HepG2 (cell line): Measurements from ENCODE around the gene CKM. TPM values are rescaled to one million over a fixed set of nuclear protein-coding genes. Genes with fewer than 3 reads are reported as not detected.

Experiments used
- ATAC-seq: fragments of 200-7000 bp; cut with Tn5 transposase; 3 replicates; pipeline ENCODE4 v1.9.1; 2020; ENCODE audit warnings: mild to moderate bottlenecking, moderate library complexity
- BruUV-seq: library from RNA; stranded (reverse); fragments of 400-500 nt; replicated peaks from 2 replicates; lab custom pipeline; 2021; lab: Mats Ljungman, UMichigan
- CTCF ChIA-PET: fragments of 300-600 bp; formaldehyde crosslinking; extraction: SDS; loops from one replicate; lab custom pipeline; 2021; ENCODE audit warnings: low total read pairs, inconsistent platforms, low intra/inter-chr PET ratio; lab: Yijun Ruan, JAX
- POLR2A ChIA-PET: fragments of 350-600 bp; sonication (Branson Sonifier 250); formaldehyde crosslinking; loops from one replicate; lab custom pipeline; 2020; ENCODE audit warnings: antibody characterized with exemption, inconsistent platforms; lab: Yijun Ruan, JAX
- DNase-seq: peaks from one replicate; pipeline ENCODE4 v3.0.0-alpha.2; 2015; ENCODE audit warnings: low spot score
- FAIRE-seq: peaks from 3 replicates; lab custom pipeline; 2011; peaks lifted over from hg19 to GRCh38; lab: Jason Lieb, UNC
- H2AFZ ChIP-seq: one replicate; pipeline ENCODE4 v1.6.1; 2011; ENCODE audit warnings: low read length, inconsistent platforms
- H3K27ac ChIP-seq: fragments of 300-600 bp; 3 replicates; pipeline ENCODE4 v1.8.0; 2011; ENCODE audit warnings: mixed run types, mild to moderate bottlenecking, mixed read lengths, low read length, inconsistent platforms; ENCODE audit not compliant: insufficient read depth; ENCODE audit errors: extremely low read length
- H3K27me3 ChIP-seq, 2 experiments: fragments of 200-600 bp in 1 of 2; 2 replicates in 1 of 2; 3 replicates in 1 of 2; pipeline versions ENCODE4 v1.6.0 to v1.8.0; 2011; ENCODE audit warnings: low read length in 2 of 2, mild to moderate bottlenecking in 2 of 2, moderate library complexity in 2 of 2, inconsistent platforms in 1 of 2; ENCODE audit not compliant: insufficient read depth in 2 of 2, control insufficient read depth in 1 of 2
- H3K36me3 ChIP-seq, 2 experiments: fragments of 200-600 bp in 1 of 2; replicated peaks in 1 of 2; 2 replicates in 1 of 2; 3 replicates in 1 of 2; pipeline versions ENCODE4 v1.5.1 to v1.8.0; 2011; ENCODE audit warnings: low read length in 2 of 2, inconsistent platforms in 1 of 2; ENCODE audit not compliant: insufficient read depth in 2 of 2, control insufficient read depth in 1 of 2
- H3K4me1 ChIP-seq: 2 replicates; pipeline ENCODE4 v1.5.1; 2012; ENCODE audit warnings: low read length, inconsistent platforms; ENCODE audit not compliant: insufficient read depth
- H3K4me2 ChIP-seq: 2 replicates; pipeline ENCODE4 v1.6.0; 2011; ENCODE audit warnings: low read depth, low read length, inconsistent platforms
- H3K4me3 ChIP-seq, 3 experiments: fragments of 200-600 bp in 1 of 3; sonication (generic), shearing (Covaris generic) in 1 of 3; replicated peaks in 1 of 3; 2 replicates each; pipeline ENCODE4 v1.5.1; 2011 to 2016; ENCODE audit warnings: low read length in 3 of 3, inconsistent platforms in 2 of 3, low read depth in 2 of 3, mild to moderate bottlenecking in 2 of 3, control low read depth in 1 of 3, mixed read lengths in 1 of 3; ENCODE audit not compliant: insufficient read depth in 1 of 3
- H3K79me2 ChIP-seq: one replicate; pipeline ENCODE4 v1.6.1; 2011; ENCODE audit warnings: low read length, inconsistent platforms; ENCODE audit not compliant: insufficient read depth
- H3K9ac ChIP-seq: 2 replicates; pipeline ENCODE4 v1.6.0; 2011; ENCODE audit warnings: mild to moderate bottlenecking, low read depth, low read length, inconsistent platforms; ENCODE audit not compliant: insufficient read depth
- H3K9me3 ChIP-seq: 2 replicates; pipeline ENCODE4 v1.5.1; 2012; ENCODE audit warnings: mild to moderate bottlenecking, low read length
- H4K20me1 ChIP-seq: 2 replicates; pipeline ENCODE4 v1.6.0; 2011; ENCODE audit warnings: inconsistent platforms, mild to moderate bottlenecking, low read length, moderate library complexity; ENCODE audit not compliant: insufficient read depth
- AGO2 ChIP-seq: fragments of 200-400 bp; formaldehyde crosslinking; optimal IDR thresholded peaks from 2 replicates; pipeline ENCODE3; 2017; ENCODE audit warnings: mild to moderate bottlenecking, low read depth, low read length, moderate library complexity
- RCOR2 ChIP-seq: IDR thresholded peaks from 2 replicates; pipeline ENCODE4 v1.6.1; 2016; ENCODE audit warnings: missing biosample characterization, missing genetic modification reagents
- ZNF776 ChIP-seq: sonication (generic); formaldehyde crosslinking; IDR thresholded peaks from 2 replicates; pipeline ENCODE4 v1.4.0; 2020; ENCODE audit warnings: mild to moderate bottlenecking, missing genetic modification reagents
- WGBS: methylation state at CpG from one replicate; pipeline ENCODE4 v1.1.6; 2017; ENCODE audit warnings: low lambda C conversion rate; 5-methylcytosine and 5-hydroxymethylcytosine counted together
- in situ Hi-C: cut with HindIII; loops from 2 replicates; pipeline ENCODE4 v1.10.0; 2017; ENCODE audit warnings: low pct_unique_long_range_greater_than_20kb; ENCODE audit not compliant: extremely low pct_ligation_motif_present
- intact Hi-C: fragments of 100-400 bp; cut with micrococcal nuclease; formaldehyde crosslinking; loops from one replicate; pipeline ENCODE4 v1.10.0; 2022; ENCODE audit not compliant: unreplicated experiment
- polyA plus RNA-seq, 8 experiments: library from polyadenylated mRNA; depleted of rRNA in 3 of 8; stranded (reverse) in 7 of 8; unstranded in 1 of 8; fragments of >200 nt; fragmentation: Illumina TruSeq in 4 of 8; extraction: Trizol in 4 of 8; gene quantifications; 2 replicates each; pipeline versions ENCODE4 v1.2.1 to v1.2.3, GENCODE V29; 2011 to 2016; ENCODE audit warnings: low read depth in 4 of 8, missing spikeins in 1 of 8, mixed read lengths in 1 of 8; ENCODE audit not compliant: insufficient read depth in 1 of 8
- total RNA-seq, 5 experiments: library from RNA; depleted of rRNA; stranded (reverse); fragments of >200 nt; fragmentation: Illumina TruSeq; extraction: Trizol; gene quantifications; 2 replicates each; pipeline ENCODE4 v1.2.3, GENCODE V29; 2016; ENCODE audit warnings: low read depth in 1 of 5
- TF ChIP-seq, protein P1 (sequence below): sonication (generic); formaldehyde crosslinking; IDR thresholded peaks from 2 replicates; pipeline ENCODE4 v1.4.0; 2020; ENCODE audit warnings: missing genetic modification reagents
- TF ChIP-seq, protein P2 (sequence below): sonication (generic); formaldehyde crosslinking; IDR thresholded peaks from 2 replicates; pipeline ENCODE4 v1.5.0; 2020; ENCODE audit warnings: missing genetic modification reagents

Gene CKM
- total and polyA plus RNA-seq, 2 of the 13 experiments (the other 11 are each of a cell fraction or from before 2014, with no cell fraction given): 0.54 to 0.80 TPM

DNA sequence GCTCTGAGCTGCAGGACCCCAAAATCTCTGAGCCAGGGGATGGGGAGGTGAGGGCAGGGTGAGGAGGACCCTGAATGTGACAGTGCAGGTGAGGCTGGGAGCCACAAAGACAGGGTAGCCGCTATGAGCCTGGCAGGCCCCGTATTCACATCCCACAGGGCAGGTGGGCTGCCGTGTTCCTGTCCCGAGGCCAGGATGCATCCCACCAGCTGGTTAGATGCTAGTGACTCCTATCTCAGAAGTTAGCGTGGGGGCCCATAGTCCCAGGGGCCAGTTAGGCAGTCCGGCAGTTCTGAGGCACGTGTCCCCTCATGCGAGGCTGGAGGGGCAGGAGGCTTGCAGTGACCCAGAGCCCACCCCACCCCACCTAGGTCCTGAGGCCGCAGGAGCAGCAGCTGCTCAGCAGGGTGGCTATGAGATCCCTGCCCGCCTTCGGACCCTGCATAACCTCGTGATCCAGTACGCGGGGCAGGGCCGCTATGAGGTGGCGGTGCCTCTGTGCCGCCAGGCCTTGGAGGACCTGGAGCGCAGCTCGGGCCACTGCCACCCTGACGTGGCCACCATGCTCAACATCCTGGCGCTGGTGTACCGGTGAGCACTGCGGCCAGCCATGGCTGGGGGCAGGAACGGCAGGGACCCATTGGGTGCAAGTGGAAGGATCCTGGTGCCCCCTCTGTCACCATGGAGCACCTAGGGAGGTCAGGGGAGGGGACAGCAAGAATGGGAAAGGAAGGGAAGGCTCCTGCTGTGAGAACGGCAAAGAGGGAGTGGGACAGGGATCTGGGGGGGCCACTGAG is 25.1 kb upstream of the CKM start:
- Histone ChIP-seq H3K4me2 (no peak overlapping the region), H3K4me3 (no peak overlapping the region), H3K27me3 (peaks cover 6 to 39% of the 10 kb centered on the region in 2 experiments), H3K4me1 (peaks cover 7% of the 10 kb centered on the region; the same call in 1 of the 2 replicates), H3K36me3 (peaks cover 8 to 20% of the 10 kb centered on the region in 2 experiments; a peak in 3 of 5 replicates), H2AFZ (no peak overlapping the region), H3K9ac (no peak overlapping the region), H4K20me1 (no peaks in the 10 kb centered on the region), H3K27ac (no peak overlapping the region), H3K79me2 (no peaks in the 10 kb centered on the region), H3K9me3 (no peaks in the 10 kb centered on the region)
- no peak for DNase-seq
- no peak for FAIRE-seq
- BruUV-seq: no TSS peak
- in situ Hi-C loops (loop anchor here (10.0 kb wide), 1 partner anchor 143 kb away; no protein-coding TSS in a partner anchor), intact Hi-C loops (no loop called here)
- CTCF ChIA-PET: no interaction called here
- WGBS: 57% methylated on average over 5 of the region's 25 CpGs
- TF ChIP-seq, protein P1, sequence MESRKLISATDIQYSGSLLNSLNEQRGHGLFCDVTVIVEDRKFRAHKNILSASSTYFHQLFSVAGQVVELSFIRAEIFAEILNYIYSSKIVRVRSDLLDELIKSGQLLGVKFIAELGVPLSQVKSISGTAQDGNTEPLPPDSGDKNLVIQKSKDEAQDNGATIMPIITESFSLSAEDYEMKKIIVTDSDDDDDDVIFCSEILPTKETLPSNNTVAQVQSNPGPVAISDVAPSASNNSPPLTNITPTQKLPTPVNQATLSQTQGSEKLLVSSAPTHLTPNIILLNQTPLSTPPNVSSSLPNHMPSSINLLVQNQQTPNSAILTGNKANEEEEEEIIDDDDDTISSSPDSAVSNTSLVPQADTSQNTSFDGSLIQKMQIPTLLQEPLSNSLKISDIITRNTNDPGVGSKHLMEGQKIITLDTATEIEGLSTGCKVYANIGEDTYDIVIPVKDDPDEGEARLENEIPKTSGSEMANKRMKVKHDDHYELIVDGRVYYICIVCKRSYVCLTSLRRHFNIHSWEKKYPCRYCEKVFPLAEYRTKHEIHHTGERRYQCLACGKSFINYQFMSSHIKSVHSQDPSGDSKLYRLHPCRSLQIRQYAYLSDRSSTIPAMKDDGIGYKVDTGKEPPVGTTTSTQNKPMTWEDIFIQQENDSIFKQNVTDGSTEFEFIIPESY (CRISPR knock-in tag): 0 out of 2 replicates have a peak, but pooled peaks have one; percentile 33
- TF ChIP-seq RCOR2: no peak
- peak; percentile 30 for TF ChIP-seq AGO2
- TF ChIP-seq, protein P2, sequence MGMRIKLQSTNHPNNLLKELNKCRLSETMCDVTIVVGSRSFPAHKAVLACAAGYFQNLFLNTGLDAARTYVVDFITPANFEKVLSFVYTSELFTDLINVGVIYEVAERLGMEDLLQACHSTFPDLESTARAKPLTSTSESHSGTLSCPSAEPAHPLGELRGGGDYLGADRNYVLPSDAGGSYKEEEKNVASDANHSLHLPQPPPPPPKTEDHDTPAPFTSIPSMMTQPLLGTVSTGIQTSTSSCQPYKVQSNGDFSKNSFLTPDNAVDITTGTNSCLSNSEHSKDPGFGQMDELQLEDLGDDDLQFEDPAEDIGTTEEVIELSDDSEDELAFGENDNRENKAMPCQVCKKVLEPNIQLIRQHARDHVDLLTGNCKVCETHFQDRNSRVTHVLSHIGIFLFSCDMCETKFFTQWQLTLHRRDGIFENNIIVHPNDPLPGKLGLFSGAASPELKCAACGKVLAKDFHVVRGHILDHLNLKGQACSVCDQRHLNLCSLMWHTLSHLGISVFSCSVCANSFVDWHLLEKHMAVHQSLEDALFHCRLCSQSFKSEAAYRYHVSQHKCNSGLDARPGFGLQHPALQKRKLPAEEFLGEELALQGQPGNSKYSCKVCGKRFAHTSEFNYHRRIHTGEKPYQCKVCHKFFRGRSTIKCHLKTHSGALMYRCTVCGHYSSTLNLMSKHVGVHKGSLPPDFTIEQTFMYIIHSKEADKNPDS (CRISPR knock-in tag): no peak
- peak; percentile 61; the same call in 1 of the 2 replicates for TF ChIP-seq ZNF776 (CRISPR knock-in tag)
- POLR2A ChIA-PET: interaction anchor here (0.5 kb wide), 1 partner anchor 109 kb away, joined by 3 read pairs; no protein-coding TSS in a partner anchor
- ATAC-seq: no peak; the same call in 1 of the 3 replicates
